Type B pancreatic cell (in vitro differentiated cells): Measurements from ENCODE around the gene GJA10. TPM values are rescaled to one million over a fixed set of nuclear protein-coding genes. Genes with fewer than 3 reads are reported as not detected.

Source experiments
- DNase-seq: peaks from one replicate; pipeline ENCODE4 v3.0.0; 2021; ENCODE audit warnings: mixed read lengths; ENCODE audit not compliant: unreplicated experiment; ENCODE audit errors: extremely low spot score
- H3K27ac Mint-ChIP-seq: 2 replicates; pipeline ENCODE4 v1.8.0; 2021; ENCODE audit warnings: mild to moderate bottlenecking, mixed read lengths
- H3K27me3 Mint-ChIP-seq: 2 replicates; pipeline ENCODE4 v1.8.0; 2021; ENCODE audit warnings: mixed read lengths
- H3K36me3 Mint-ChIP-seq: 2 replicates; pipeline ENCODE4 v1.8.0; 2021; ENCODE audit warnings: mixed read lengths
- H3K4me1 Mint-ChIP-seq: one replicate; pipeline ENCODE4 v1.8.0; 2021; ENCODE audit warnings: mixed read lengths; ENCODE audit not compliant: unreplicated experiment
- H3K4me3 Mint-ChIP-seq: 2 replicates; pipeline ENCODE4 v1.8.0; 2021; ENCODE audit warnings: mild to moderate bottlenecking, mixed read lengths
- H3K9me3 Mint-ChIP-seq: 2 replicates; pipeline ENCODE4 v1.8.0; 2021; ENCODE audit warnings: mixed read lengths
- CTCF ChIP-seq: fragments of 200-600 bp; sonication (generic); conservative IDR thresholded peaks from 2 replicates; pipeline ENCODE4 v1.5.0; 2021; ENCODE audit warnings: antibody characterized with exemption, mild to moderate bottlenecking
- total RNA-seq: library from RNA; stranded (reverse); gene quantifications from 2 replicates; pipeline ENCODE4 v1.2.1, GENCODE V29; 2021; ENCODE audit warnings: low replicate concordance

Gene GJA10
- total RNA-seq, 1 donor from 2014 or later = not detected

GRCh38 chr6:89862698-89863097, 31.6 kb upstream of the GJA10 start:
- no peaks in the 10 kb centered on the region for H3K4me1 Mint-ChIP-seq
- no peak overlapping the region for H3K27ac Mint-ChIP-seq
- no peaks in the 10 kb centered on the region for H3K27me3 Mint-ChIP-seq
- no peak for DNase-seq
- peaks cover 4% of the 10 kb centered on the region for H3K9me3 Mint-ChIP-seq
- no peak for TF ChIP-seq CTCF
- peaks cover 54% of the 10 kb centered on the region for H3K36me3 Mint-ChIP-seq
- no peak overlapping the region for H3K4me3 Mint-ChIP-seq

GRCh38 chr6:89866024-89866678, 28.1 kb upstream of the GJA10 start:
- peaks cover 4% of the 10 kb centered on the region for H3K9me3 Mint-ChIP-seq
- peaks cover 60% of the 10 kb centered on the region for H3K36me3 Mint-ChIP-seq
- H3K4me3 Mint-ChIP-seq = no peak overlapping the region
- DNase-seq = no peak
- no peaks in the 10 kb centered on the region for H3K4me1 Mint-ChIP-seq
- H3K27me3 Mint-ChIP-seq = no peaks in the 10 kb centered on the region
- H3K27ac Mint-ChIP-seq = no peak overlapping the region
- no peak for TF ChIP-seq CTCF

- H3K4me3 Mint-ChIP-seq = no peak overlapping the region
- H3K9me3 Mint-ChIP-seq = no peaks in the 10 kb centered on the region
- H3K4me1 Mint-ChIP-seq = no peaks in the 10 kb centered on the region
- H3K36me3 Mint-ChIP-seq = peaks cover 20% of the 10 kb centered on the region
- no peak overlapping the region for H3K27ac Mint-ChIP-seq
- no peaks in the 10 kb centered on the region for H3K27me3 Mint-ChIP-seq
- no peak for DNase-seq
- TF ChIP-seq CTCF = no peak
These were observed 20.5 kb upstream of the GJA10 start for GRCh38 chr6:89873721-89874120.

GRCh38 chr6:89874438-89874837, 19.8 kb upstream of the GJA10 start:
- Mint-ChIP-seq H3K36me3 (peaks cover 19% of the 10 kb centered on the region), H3K27ac (no peak overlapping the region), H3K4me3 (no peak overlapping the region), H3K9me3 (no peaks in the 10 kb centered on the region), H3K4me1 (no peaks in the 10 kb centered on the region), H3K27me3 (no peaks in the 10 kb centered on the region)
- TF ChIP-seq CTCF = no peak
- DNase-seq = no peak

- TF ChIP-seq CTCF = no peak
- Mint-ChIP-seq H3K36me3 (no peaks in the 10 kb centered on the region), H3K9me3 (no peaks in the 10 kb centered on the region), H3K4me1 (peaks cover 2% of the 10 kb centered on the region), H3K27ac (no peak overlapping the region), H3K27me3 (peaks cover 14% of the 10 kb centered on the region), H3K4me3 (no peak overlapping the region)
- no peak for DNase-seq
These were observed 7.7 kb upstream of the GJA10 start for GRCh38 chr6:89886378-89887120.
